ENCODE data around the gene LRRC8B.

Gene LRRC8B

GRCh38 chr1:89563957-89564604 is 39.5 kb downstream of the LRRC8B start:
- ChIA-PET CTCF (no interaction called here), POLR2A (ENCODE audit: low non-redundant PET) (no interaction called here)

DNA sequence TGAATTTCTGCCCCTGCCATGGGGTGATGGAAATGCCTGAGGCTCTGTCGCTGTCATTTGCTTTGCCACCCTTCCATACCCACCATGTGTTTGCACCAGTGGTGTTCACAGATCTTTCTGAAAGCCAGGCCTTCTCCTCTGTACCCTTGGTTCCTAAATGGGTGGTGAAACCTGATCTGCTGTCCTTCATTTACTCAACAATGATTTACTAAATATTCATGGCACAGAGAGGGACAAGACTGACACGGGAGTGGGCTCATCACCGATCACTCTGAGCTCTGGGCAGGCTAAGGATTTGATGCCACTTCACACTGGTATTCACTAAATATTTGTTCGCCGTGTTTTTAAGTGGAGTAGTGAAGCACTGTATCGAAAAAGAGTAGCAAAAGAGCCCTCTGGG is 40.9 kb downstream of the LRRC8B start:
- DNase-seq (ENCODE audit: low spot score): no peak
- POLR2A ChIA-PET (ENCODE audit: low non-redundant PET): no interaction called here
- no peak for TF ChIP-seq CTCF (conservative IDR thresholded peaks at IDR 0.05; ENCODE audit: low read depth)
- CTCF ChIA-PET: interaction anchor here (0.6 kb wide), 1 partner anchor 246 kb away, joined by 3 read pairs; no protein-coding TSS in a partner anchor
- no peak overlapping the region for H3K27ac ChIP-seq

More at GRCh38 chr1:89563957-89564604, 39.5 kb downstream of the LRRC8B start:
- TF ChIP-seq CTCF (conservative IDR thresholded peaks at IDR 0.05; ENCODE audit: low read depth): no peak
- H3K27ac ChIP-seq: no peak overlapping the region
- no peak for DNase-seq (ENCODE audit: low spot score)

- DNase-seq (ENCODE audit: low spot score): no peak
- no peak overlapping the region for H3K27ac ChIP-seq
- CTCF ChIA-PET: interaction anchor here (0.8 to 1.0 kb wide), 3 partner anchors 11 to 582 kb away, joined by 3 read pairs; no protein-coding TSS in a partner anchor
- TF ChIP-seq CTCF (conservative IDR thresholded peaks at IDR 0.05; ENCODE audit: low read depth): no peak
- POLR2A ChIA-PET (ENCODE audit: low non-redundant PET): no interaction called here
These were observed 42.1 kb downstream of the LRRC8B start for GRCh38 chr1:89566761-89567174.

DNA sequence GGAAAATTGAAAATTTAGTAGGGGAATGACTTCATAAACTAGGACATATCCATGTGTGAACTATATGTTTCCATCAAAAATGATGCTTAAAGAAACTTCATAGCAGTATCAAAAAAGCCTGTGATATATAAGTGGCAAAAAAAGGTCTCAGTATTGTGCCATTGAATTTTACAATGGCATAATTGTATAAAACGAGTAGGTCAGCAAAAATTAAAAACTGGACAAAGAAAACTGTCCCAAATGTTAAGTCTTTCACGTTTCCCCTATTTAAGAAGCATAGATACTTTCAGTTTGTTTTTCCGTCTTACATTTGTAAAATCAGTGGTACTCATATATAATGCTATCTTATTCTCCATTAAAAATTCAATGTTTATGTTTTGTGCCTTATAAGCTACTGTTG is 43.2 kb downstream of the LRRC8B start:
- no peak for TF ChIP-seq CTCF (conservative IDR thresholded peaks at IDR 0.05; ENCODE audit: low read depth)
- POLR2A ChIA-PET (ENCODE audit: low non-redundant PET): no interaction called here
- no peak overlapping the region for H3K27ac ChIP-seq
- DNase-seq (ENCODE audit: low spot score): no peak
- CTCF ChIA-PET: no interaction called here

- CTCF ChIA-PET: interaction anchor here (0.6 kb wide), 1 partner anchor 1462 kb away, joined by 4 read pairs; no protein-coding TSS in a partner anchor
- POLR2A ChIA-PET (ENCODE audit: low non-redundant PET): no interaction called here
- no peak for TF ChIP-seq CTCF (conservative IDR thresholded peaks at IDR 0.05; ENCODE audit: low read depth)
- no peak for DNase-seq (ENCODE audit: low spot score)
- H3K27ac ChIP-seq: no peak overlapping the region
These were observed 48.8 kb downstream of the LRRC8B start for GRCh38 chr1:89573410-89573809.

GRCh38 chr1:89574621-89575020 is 50.0 kb downstream of the LRRC8B start:
- POLR2A ChIA-PET (ENCODE audit: low non-redundant PET): interaction anchor here (0.6 kb wide), 1 partner anchor 22 kb away, joined by 3 read pairs; no protein-coding TSS in a partner anchor
- CTCF ChIA-PET: no interaction called here
- H3K27ac ChIP-seq: no peak overlapping the region
- DNase-seq (ENCODE audit: low spot score): no peak
- no peak for TF ChIP-seq CTCF (conservative IDR thresholded peaks at IDR 0.05; ENCODE audit: low read depth)

Measured in RWPE1 (cell line).